Peyer's patch (tissue), 4 donors: ENCODE results near the gene THAP4. TPM values are rescaled to one million over a fixed set of nuclear protein-coding genes. Genes with fewer than 3 reads are reported as not detected.

Source experiments
- DNase-seq, 3 donors: peaks; one replicate each; pipeline ENCODE4 v3.0.0-alpha.2; 2017 to 2019
- H3K27ac ChIP-seq, 4 donors: fragments of 200-600 bp; sonication (generic); one replicate each; pipeline ENCODE4 v1.5.1; 2016 to 2019
- H3K27me3 ChIP-seq, 2 donors: fragments of 200-600 bp; sonication (generic); one replicate each; pipeline ENCODE4 v1.5.1; 2019
- H3K36me3 ChIP-seq, 3 donors: fragments of 200-600 bp; sonication (generic); one replicate each; pipeline ENCODE4 v1.5.1; 2016 to 2019
- H3K4me1 ChIP-seq, 4 donors: fragments of 200-600 bp; sonication (generic); one replicate each; pipeline ENCODE4 v1.5.1; 2016 to 2019
- H3K4me3 ChIP-seq, 4 donors: fragments of 200-600 bp; sonication (generic); 1 replicate in 3 of 4; 2 replicates in 1 of 4; pipeline ENCODE4 v1.5.1; 2016 to 2019; ENCODE audit warnings: mild to moderate bottlenecking in 1 of 4
- H3K9me3 ChIP-seq, 4 donors: fragments of 200-600 bp; sonication (generic); one replicate each; pipeline ENCODE4 v1.5.1; 2016 to 2019; ENCODE audit warnings: mild to moderate bottlenecking in 1 of 4
- CTCF ChIP-seq, 6 experiments: fragments of 450-650 bp in 4 of 6; fragments of 200-600 bp in 2 of 6; sonication (generic) in 1 of 6; IDR thresholded peaks; one replicate each; pipeline ENCODE4 v1.5.1; 2017 to 2019; ENCODE audit warnings: antibody characterized with exemption in 6 of 6, mild to moderate bottlenecking in 3 of 6, moderate library complexity in 1 of 6
- POLR2A ChIP-seq, 2 donors: fragments of 450-650 bp; IDR thresholded peaks; one replicate each; pipeline ENCODE4 v1.5.1; 2017; ENCODE audit warnings: antibody characterized with exemption in 2 of 2, mild to moderate bottlenecking in 2 of 2, moderate library complexity in 2 of 2
- total RNA-seq, 4 donors: library from RNA; depleted of rRNA; stranded (reverse); fragments of >200 nt; gene quantifications; one replicate each; pipeline ENCODE4 v1.1.0, GENCODE V29; 2016

Gene THAP4
- total RNA-seq, 4 donors from 2014 or later: 46.4 to 90.0 (median 71.8) TPM

- Histone ChIP-seq H3K9me3 (no peaks in the 10 kb centered on the region), H3K4me3 (no peak overlapping the region), H3K36me3 (peaks cover 0 to 39% (median 0%) of the 10 kb centered on the region in 3 donors), H3K27ac (no peak overlapping the region), H3K4me1 (no peaks in the 10 kb centered on the region), H3K27me3 (no peaks in the 10 kb centered on the region)
- no peak for TF ChIP-seq POLR2A (IDR thresholded peaks at IDR 0.05)
- no peak for TF ChIP-seq CTCF (IDR thresholded peaks at IDR 0.05)
- no peak for DNase-seq
Observed at GRCh38 chr2:241678784-241679540, 42.0 kb upstream of the THAP4 start.

GRCh38 chr2:241678307-241678706 lies 41.3 kb upstream of the THAP4 start:
- no peak for DNase-seq
- H3K4me1 ChIP-seq: no peaks in the 10 kb centered on the region
- H3K27me3 ChIP-seq: no peaks in the 10 kb centered on the region
- H3K27ac ChIP-seq: no peak overlapping the region
- no peak for TF ChIP-seq CTCF (IDR thresholded peaks at IDR 0.05)
- no peak for TF ChIP-seq POLR2A (IDR thresholded peaks at IDR 0.05)
- no peak overlapping the region for H3K4me3 ChIP-seq
- no peaks in the 10 kb centered on the region for H3K9me3 ChIP-seq
- peaks cover 0 to 40% (median 0%) of the 10 kb centered on the region in 3 donors for H3K36me3 ChIP-seq

DNA sequence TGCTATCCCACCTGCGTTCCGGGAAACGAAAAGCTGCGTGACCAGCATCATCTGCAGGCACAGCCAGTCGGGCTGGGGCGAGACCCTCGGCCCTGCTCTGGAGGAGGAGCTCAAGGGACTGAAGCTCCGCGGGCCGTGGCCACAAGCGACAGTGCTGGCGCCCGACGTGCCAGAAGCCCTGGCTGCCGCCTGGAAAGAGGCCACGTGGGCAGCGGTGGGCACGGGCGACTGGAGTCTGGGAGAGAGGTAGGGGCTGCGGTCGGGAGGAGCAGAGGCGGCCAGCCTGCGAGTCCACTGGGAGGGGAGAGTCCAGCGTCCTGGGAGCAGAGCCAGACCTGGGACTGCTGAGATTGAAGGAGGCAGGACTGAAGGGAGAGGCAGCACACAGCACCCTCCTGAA lies 40.4 kb upstream of the THAP4 start:
- TF ChIP-seq POLR2A (IDR thresholded peaks at IDR 0.05): no peak
- no peak for TF ChIP-seq CTCF (IDR thresholded peaks at IDR 0.05)

DNA sequence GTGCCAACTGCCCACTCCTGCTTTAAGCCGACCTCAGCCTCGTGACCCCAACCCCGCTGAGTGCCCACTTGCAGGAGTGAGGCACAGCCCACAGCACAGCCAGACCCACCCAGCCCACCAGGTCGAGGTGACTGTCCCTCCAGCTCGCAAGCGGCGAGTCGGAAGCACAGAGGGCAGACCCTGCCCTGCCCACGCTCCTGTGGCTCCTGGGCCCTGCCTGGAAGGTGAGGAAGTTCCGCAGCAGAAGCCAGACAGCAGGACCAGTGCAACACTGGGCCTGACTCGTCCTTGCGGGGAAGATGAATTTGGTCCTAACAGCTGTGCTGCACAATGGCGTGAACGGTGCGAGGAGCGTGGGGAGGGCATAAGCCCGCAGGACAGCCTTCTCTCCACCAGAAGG lies 39.7 kb upstream of the THAP4 start:
- no peak for DNase-seq
- Histone ChIP-seq H3K4me3 (no peak overlapping the region), H3K27me3 (no peaks in the 10 kb centered on the region), H3K36me3 (peaks cover 0 to 52% (median 0%) of the 10 kb centered on the region in 3 donors), H3K27ac (no peak overlapping the region), H3K4me1 (no peaks in the 10 kb centered on the region), H3K9me3 (no peaks in the 10 kb centered on the region)
- TF ChIP-seq POLR2A (IDR thresholded peaks at IDR 0.05) (no peak), CTCF (IDR thresholded peaks at IDR 0.05) (no peak)

More for the DNA sequence above, 40.4 kb upstream of the THAP4 start:
- no peaks in the 10 kb centered on the region for H3K9me3 ChIP-seq
- no peak for DNase-seq
- H3K27ac ChIP-seq: no peak overlapping the region
- H3K36me3 ChIP-seq: peaks cover 0 to 49% (median 0%) of the 10 kb centered on the region in 3 donors
- H3K4me1 ChIP-seq: no peaks in the 10 kb centered on the region
- H3K27me3 ChIP-seq: no peaks in the 10 kb centered on the region
- no peak overlapping the region for H3K4me3 ChIP-seq

DNA sequence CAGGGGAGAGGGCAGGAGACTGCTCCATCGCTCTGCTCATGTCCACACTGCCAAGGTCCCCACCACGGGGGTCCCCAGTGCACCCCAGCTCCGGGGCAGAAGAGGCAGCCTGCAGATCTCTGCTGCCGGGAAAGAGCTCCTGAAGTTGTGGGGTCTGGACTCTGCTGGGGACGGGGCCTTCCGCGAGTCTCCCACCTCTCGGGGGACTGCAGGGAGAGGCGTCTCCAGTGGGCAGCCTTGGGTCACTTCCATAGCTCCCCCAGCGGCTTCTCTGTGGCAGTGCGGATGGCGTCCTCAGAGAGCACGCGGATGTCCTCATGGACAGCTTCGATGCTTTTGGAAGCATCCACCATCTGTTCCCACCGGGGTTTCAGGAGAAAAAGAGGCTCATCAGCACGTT lies 38.9 kb upstream of the THAP4 start:
- peaks cover 0 to 54% (median 0%) of the 10 kb centered on the region in 3 donors for H3K36me3 ChIP-seq
- no peak overlapping the region for H3K4me3 ChIP-seq
- no peak for DNase-seq
- TF ChIP-seq CTCF (IDR thresholded peaks at IDR 0.05): no peak
- no peak for TF ChIP-seq POLR2A (IDR thresholded peaks at IDR 0.05)
- no peaks in the 10 kb centered on the region for H3K27me3 ChIP-seq
- no peak overlapping the region for H3K27ac ChIP-seq
- no peaks in the 10 kb centered on the region for H3K9me3 ChIP-seq
- H3K4me1 ChIP-seq: no peaks in the 10 kb centered on the region
